ENCODE results near the gene CPLANE2.

DNA sequence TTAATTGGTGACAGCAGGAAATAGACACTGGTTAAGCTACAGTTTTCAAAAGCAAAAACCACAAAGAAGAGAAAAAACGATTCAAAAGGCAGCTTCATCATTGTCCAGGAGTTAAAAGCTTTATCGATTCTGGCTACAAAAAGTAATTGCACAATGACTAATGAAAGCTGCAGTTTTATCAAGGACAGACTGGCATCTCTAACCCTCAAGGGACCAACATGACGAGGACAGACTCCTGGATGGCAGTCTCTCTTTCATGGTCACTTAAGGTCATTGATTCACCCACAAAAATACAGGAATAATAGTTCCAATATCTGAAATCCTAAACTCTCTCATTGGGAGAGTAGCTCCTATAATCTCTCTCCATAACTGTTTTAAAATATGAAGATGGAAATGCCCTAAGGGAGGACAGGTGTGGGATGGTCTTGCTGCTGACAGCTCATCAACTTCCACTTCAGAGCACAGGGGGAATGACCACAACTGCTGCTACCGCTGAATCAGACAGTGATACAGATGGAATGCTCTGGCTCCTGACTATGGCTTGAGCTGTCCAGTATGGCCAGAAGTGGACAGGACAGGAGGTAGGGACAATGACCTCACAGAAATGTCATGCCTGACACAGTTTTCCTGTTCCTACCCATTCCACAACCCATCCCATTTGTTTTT, 17.4 kb upstream of the CPLANE2 start:
- TF ChIP-seq, protein P1, sequence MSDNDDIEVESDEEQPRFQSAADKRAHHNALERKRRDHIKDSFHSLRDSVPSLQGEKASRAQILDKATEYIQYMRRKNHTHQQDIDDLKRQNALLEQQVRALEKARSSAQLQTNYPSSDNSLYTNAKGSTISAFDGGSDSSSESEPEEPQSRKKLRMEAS (IDR thresholded peaks at IDR 0.05; ENCODE audit: low read depth, low read length) = no peak
- TF ChIP-seq, protein P2, sequence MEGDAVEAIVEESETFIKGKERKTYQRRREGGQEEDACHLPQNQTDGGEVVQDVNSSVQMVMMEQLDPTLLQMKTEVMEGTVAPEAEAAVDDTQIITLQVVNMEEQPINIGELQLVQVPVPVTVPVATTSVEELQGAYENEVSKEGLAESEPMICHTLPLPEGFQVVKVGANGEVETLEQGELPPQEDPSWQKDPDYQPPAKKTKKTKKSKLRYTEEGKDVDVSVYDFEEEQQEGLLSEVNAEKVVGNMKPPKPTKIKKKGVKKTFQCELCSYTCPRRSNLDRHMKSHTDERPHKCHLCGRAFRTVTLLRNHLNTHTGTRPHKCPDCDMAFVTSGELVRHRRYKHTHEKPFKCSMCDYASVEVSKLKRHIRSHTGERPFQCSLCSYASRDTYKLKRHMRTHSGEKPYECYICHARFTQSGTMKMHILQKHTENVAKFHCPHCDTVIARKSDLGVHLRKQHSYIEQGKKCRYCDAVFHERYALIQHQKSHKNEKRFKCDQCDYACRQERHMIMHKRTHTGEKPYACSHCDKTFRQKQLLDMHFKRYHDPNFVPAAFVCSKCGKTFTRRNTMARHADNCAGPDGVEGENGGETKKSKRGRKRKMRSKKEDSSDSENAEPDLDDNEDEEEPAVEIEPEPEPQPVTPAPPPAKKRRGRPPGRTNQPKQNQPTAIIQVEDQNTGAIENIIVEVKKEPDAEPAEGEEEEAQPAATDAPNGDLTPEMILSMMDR (IDR thresholded peaks at IDR 0.05; ENCODE audit: low read depth, low read length) = no peak
- no peak for TF ChIP-seq POLR2A (IDR thresholded peaks at IDR 0.05; ENCODE audit: extremely low read depth, insufficient read length)
- TF ChIP-seq MYC (IDR thresholded peaks at IDR 0.05; ENCODE audit: low read depth, low read length) = no peak
